SK-N-SH treated with all-trans-retinoic acid at 6 μM for 48 hours (cell line): Measurements from ENCODE around the gene AKAP8L.

Experiments
- CSDC2 ChIP-seq: fragments of 250-450 bp; sonication (Bioruptor Pico); IDR thresholded peaks from 2 replicates; pipeline ENCODE4 v1.5.0; 2020; ENCODE audit warnings: mild to moderate bottlenecking, moderate library complexity
- ISL1 ChIP-seq: fragments of 250-450 bp; sonication (Bioruptor Pico); IDR thresholded peaks from 2 replicates; pipeline ENCODE4 v2.1.2; 2022; ENCODE audit warnings: mild to moderate bottlenecking, moderate library complexity
- TCF4 ChIP-seq: fragments of 250-450 bp; sonication (Bioruptor Pico); IDR thresholded peaks from 2 replicates; pipeline ENCODE4 v1.8.0; 2021; ENCODE audit warnings: mild to moderate bottlenecking, moderate library complexity, borderline replicate concordance
- ZFP30 ChIP-seq: fragments of 450-650 bp; formaldehyde crosslinking; IDR thresholded peaks from 2 replicates; pipeline ENCODE4 v1.5.0; 2022; ENCODE audit warnings: mild to moderate bottlenecking, moderate library complexity
- TF ChIP-seq, protein P1 (sequence below): fragments of 250-450 bp; sonication (Bioruptor Pico); IDR thresholded peaks from 2 replicates; pipeline ENCODE4 v1.5.1; 2021; ENCODE audit warnings: mild to moderate bottlenecking, moderate library complexity
- TF ChIP-seq, protein P2 (sequence below): fragments of 250-450 bp; sonication (Bioruptor Pico); IDR thresholded peaks from 2 replicates; pipeline ENCODE4 v1.8.0; 2021; ENCODE audit warnings: low read depth, mild to moderate bottlenecking, moderate library complexity, borderline replicate concordance

DNA sequence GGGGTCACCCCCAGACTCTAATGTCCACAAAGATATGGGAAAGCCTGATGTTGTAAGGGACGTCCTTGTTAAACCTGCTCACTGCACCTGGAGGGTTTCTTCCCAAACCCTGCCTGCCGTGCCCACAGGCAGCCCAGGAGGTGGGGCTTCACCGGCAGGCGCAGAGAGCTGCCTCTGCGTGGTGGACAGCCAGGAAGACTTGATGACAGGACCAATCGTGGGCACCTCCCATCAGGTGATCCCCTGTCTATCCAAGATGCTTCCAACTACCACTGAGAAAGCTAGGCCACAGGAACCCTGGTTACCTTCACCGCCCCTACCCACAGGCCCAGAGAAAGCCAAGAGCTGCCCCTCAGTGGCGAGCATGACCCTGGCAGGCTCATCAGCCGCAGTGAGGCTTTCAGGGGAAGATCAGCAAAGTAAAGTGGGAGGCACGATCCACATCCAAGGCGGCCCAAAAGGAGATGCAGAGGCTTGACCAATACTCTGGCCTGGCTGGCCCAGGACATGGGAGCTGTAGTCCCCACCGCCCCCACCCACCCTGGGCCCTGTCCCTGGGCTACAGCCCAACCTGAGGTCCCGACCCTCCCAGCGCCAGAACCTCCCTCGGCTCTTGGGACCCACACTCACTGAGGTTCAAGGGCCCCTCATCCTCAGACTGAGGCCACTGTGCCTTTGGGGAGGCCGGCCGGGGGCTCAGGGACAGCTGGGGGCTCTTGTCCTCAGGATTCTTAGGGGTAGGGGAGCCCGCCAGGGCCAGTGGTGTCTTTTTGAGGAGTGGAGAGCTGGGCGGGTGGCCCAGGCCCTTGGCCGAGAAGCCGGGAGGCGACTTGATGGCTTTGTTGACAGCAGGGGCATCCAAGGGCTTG lies 10.4 kb upstream of the AKAP8L start:
- TF ChIP-seq CSDC2 (CRISPR knock-in tag) (no peak), TCF4 (CRISPR knock-in tag) (no peak), ISL1 (CRISPR knock-in tag) (no peak), ZFP30 (CRISPR knock-in tag) (no peak)
- TF ChIP-seq, protein P1, sequence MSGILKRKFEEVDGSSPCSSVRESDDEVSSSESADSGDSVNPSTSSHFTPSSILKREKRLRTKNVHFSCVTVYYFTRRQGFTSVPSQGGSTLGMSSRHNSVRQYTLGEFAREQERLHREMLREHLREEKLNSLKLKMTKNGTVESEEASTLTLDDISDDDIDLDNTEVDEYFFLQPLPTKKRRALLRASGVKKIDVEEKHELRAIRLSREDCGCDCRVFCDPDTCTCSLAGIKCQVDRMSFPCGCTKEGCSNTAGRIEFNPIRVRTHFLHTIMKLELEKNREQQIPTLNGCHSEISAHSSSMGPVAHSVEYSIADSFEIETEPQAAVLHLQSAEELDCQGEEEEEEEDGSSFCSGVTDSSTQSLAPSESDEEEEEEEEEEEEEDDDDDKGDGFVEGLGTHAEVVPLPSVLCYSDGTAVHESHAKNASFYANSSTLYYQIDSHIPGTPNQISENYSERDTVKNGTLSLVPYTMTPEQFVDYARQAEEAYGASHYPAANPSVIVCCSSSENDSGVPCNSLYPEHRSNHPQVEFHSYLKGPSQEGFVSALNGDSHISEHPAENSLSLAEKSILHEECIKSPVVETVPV (CRISPR knock-in tag), result no peak
- TF ChIP-seq, protein P2, sequence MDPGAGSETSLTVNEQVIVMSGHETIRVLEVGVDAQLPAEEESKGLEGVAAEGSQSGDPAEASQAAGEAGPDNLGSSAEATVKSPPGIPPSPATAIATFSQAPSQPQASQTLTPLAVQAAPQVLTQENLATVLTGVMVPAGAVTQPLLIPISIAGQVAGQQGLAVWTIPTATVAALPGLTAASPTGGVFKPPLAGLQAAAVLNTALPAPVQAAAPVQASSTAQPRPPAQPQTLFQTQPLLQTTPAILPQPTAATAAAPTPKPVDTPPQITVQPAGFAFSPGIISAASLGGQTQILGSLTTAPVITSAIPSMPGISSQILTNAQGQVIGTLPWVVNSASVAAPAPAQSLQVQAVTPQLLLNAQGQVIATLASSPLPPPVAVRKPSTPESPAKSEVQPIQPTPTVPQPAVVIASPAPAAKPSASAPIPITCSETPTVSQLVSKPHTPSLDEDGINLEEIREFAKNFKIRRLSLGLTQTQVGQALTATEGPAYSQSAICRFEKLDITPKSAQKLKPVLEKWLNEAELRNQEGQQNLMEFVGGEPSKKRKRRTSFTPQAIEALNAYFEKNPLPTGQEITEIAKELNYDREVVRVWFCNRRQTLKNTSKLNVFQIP, result no peak
